GM21619 (cell line): Measurements from ENCODE around the gene ACTRT2.

ENCODE experiments used
- ATAC-seq: cut with Tn5 transposase; IDR thresholded peaks from one replicate; pipeline ENCODE4 v1.9.1; 2021; ENCODE audit not compliant: unreplicated experiment

ACTRT2 gene

DNA sequence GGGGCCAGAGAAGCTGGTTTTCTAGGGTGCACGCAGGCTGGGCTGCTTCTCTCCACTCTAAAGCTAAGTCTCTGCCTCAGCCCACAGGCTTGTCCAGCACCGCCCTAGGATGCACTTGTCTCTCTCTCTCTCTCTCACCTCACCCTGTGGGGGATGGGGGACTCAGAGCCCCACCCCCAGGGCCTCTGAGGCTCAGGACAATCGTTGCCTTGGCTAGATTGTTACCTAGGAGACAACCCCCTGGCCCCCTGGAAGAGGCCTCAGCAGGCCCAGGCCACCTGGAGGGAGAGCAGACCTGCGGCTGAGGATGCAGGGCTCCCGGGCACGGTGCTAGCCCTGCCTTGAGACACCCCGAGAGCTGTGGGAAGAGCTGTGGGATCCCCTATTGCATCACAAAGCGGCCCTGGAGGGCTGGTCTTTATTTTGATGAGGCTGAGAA, at the start of gene ACTRT2:
Gene ACTRT2, plus strand, starts transcription at position 235 of the 439 bp plus-strand sequence. CDS start 220 bp downstream, outside the sequence.
- ATAC-seq = no peak

DNA sequence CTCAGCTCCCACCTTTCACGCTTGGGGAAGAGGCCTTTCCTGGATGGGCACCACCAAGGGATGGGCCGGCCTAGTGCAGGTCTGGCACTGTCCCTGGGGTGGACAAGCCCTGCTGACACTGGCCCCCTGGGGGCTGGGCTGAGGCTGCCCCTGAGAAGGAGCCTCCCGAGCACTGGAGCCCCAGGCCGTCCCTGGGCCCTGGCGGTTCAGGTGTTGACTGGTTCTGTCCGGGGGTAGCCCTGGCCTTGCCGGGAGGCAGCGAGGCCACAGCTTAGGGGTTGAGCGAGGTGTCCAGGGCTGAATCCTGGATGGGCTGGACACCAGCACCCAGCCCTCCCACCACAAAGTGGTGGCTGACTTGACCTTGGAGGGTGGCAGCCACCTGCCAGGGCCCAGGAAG, 49.7 kb upstream of the ACTRT2 start:
- ATAC-seq = no peak

DNA sequence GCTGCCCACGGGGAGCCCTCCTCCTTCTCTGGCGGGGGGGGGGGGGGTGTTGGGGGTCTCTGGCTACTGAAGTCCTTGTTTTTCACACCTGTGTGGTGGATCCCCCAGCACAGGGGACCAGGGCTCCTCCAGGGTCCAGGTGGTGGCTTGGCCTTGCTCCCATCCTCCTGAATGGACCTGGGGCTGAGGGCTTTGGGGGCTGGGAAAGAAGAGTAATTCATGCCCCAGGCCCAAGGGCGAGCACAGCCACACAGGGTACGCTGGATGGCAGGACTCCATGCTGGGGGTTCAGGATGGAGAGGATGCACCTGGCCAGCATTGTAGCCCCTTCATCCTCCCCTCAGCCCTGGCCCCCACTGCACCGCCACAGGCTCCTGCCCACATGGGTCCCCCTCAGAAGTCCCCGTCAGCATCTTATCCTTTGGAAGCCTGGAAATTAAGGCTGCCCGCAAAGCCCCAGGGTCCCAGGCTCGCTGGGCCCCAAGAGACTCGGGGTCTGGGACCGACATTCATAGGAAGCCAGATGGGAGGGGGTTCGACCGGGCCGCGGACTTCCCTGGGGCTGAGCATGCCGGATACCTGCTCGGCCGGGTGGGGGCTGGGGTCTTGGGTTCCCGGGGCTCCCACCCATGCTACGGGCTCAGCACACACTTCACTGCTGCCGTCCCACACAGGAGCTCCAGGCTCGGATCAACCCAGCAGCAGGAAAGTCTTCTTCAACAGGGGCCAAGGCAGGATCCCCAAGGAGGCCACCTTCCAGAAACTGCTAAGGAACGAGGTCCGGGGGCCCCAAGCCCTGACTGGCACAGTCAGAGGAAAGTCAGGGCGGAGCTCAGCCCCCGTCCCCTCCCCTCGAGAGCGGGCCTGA, 49.0 kb upstream of the ACTRT2 start:
- no peak for ATAC-seq

DNA sequence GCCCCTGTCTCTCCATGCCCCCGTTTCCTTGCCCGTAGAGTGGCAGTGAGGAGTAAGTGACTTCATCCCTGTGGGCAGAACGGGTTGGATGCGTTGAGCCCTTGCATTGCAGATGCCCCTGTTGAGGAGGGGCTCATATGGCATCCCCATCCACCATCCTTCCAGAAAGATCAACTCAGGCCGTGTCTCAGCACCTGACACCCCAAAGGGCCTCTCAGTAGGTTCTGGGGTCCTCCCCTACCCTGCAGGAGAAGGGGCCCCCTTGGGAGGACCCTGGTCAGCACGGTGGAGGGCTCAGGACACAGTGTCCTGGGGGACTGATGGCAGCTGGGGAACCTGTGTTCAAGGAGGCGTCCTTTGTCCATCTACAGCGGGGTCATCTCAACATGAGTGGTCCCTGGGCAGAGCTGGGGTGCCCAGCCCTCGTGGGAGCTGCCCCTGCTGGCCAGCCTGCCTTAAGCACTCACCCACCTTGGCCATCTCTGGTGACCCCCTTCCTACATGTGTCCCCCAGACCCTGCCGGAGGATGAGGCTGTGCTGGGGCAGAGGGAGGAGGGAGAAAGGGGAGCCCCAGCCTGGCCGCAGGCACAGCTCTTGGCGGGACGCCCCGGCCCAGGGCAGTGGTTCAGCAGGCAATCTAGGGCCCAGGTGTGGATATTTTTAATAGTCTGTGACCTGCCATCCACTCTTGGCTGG, 48.2 kb upstream of the ACTRT2 start:
- ATAC-seq = no peak

DNA sequence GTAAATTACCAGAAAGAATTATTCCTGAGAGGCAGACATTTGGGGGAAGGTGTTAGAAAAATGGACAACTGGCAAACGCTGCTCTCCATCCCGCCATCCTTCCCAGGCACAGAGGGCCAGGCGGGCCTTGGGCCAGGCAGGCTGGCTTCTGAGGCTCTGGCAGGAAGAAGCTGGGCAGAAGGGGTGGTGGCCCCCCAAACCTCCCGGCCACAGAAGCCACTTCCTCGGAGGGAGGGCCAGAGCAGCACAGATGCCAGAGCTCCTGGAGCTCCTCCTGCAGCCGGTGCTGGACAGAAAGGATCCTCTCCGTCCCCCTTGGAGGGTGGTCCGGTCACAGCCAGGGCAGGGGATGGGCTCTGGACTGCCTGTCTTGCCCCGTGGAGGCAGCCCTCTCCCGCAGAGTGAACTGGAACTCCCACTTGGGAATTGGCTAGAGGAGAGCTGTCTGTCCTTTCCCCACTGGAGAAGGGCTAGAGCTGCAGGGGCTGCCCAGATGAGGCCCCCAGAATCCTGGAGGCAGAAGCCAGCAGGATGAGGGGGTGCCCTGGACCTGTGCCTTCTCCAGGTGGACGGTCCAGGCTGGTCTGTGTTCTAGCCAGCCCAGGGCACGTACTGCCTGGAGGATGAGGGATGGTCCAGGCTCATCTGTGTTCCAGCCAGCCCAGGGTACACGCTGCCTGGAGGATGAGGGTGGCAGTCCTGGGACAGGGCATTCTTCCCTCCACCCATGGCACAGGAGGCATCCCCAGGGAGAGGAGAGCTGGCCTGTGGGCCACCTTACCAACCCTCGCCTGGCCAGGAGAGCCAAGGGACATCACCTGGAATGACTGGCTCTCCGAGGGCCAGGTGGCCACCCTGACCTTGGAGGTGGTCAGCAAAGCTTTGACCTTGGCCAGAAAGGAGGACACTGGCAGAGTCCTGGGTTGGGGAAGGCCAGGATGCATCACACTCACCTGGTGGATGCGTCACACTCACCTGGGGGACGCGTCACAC, 47.4 kb upstream of the ACTRT2 start:
- no peak for ATAC-seq

DNA sequence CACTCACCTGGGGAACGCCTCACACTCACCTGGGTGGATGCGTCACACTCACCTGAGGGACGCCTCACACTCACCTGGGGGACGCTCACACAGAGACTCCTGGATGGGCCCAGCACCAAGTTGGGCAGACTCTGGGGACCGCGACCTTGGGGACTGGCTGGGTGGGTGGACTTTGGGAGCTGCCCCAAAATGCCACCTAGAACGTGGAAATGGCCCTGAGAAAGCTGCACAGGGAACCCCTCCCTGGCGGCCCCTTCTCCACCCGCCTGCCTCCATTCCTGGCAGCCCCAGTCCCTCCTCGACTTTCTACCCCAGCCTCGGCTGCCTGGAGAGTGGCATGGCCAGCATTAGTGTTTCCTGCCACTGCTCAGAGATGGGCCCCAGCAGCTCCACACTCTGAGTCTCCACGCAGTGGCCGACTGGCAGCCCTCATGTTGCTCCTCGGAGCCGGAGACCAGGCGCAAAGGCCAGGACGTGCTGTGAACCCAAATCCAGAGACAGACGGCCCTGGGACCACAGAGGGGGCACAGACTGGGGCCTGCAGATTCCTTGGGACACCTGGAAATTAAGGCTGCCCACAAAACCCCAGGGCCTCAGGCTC, 46.5 kb upstream of the ACTRT2 start:
- ATAC-seq = no peak

DNA sequence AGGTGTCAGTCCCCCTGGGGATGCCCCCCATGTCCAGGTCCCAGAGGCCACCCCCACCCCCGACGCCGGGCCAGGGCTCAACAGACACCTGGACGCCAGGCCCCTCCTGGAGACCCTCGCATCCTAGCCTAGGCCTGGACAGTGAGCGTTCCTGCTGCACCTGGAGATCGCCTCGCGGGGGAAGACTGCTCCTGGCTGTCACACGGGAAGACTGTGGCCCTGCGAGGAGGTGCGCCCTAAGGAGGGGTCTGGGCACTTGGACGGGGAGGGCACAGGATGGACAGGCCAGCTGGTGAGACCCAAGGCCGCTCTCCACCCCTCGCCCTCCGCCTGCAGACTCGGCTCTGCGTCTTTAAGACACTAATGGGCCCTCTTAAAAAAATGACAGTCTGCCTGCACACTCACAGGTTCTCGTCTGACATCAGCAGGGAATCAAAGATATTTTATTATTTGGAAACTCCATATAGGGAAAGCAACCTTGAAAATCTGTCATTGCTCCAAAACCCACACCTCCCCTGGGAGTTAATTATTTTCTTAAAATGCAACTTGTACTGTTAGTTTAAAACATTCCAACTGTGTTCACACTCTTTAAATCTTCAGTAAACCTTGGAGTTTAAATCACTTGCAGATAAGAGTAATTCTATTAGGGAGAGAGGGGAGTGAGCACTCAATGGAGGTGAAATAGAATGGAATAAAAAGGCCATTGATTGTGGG, 45.6 kb upstream of the ACTRT2 start:
- ATAC-seq = no peak

DNA sequence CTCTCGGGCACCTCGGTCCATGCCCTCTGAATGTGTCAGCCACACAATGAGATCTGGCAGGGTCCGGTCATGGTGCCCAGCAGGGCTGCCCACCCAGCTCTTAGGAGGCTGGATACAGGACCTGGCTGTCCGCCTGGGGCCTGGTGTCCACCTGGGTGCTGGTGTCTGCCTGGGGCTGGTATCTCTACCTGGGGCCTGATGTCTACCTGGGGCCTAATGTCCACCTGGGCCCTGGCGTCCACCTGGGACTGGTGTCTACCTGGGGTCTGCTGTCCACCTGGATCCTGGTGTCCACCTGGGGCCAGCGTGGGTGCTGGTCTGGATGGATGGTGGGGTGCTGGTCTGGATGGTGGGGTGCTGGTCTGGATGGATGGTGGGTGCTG, 45.1 kb upstream of the ACTRT2 start:
- ATAC-seq = no peak

DNA sequence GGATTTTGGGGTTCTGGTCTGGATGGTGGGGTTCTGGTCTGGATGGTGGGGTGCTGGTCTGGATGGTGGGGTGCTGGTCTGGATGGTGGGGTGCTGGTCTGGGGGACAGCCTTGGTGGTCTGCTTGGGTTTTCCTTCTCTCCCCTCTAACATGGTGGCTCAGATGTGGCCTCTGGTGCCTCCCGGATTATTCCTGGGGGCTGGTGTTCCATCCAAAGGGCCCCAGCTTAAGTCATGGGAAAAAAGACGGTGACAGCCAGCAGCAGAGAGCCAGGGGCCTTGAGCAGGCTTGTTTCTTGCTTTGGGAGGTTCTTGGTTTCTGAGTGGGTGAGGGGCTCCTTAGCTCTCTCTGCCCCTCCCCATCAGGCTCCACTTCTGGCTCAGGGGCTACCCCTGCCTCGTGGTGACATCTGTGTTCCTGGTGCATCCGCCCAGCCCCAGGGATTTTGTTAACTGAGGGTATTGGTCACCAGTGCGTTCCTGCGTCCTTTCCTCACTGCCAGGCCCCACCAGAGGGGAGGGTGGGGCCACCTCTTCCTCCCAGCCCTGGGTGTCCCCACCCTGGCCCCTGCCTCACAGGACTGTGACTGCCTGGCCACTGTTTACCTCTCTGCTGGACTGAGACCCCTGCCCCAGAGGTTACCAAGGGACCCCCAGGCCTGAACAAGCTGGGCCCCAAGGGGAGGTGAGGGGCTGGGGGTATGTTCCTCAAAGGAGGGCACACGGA, 43.2 kb upstream of the ACTRT2 start:
- ATAC-seq = no peak

DNA sequence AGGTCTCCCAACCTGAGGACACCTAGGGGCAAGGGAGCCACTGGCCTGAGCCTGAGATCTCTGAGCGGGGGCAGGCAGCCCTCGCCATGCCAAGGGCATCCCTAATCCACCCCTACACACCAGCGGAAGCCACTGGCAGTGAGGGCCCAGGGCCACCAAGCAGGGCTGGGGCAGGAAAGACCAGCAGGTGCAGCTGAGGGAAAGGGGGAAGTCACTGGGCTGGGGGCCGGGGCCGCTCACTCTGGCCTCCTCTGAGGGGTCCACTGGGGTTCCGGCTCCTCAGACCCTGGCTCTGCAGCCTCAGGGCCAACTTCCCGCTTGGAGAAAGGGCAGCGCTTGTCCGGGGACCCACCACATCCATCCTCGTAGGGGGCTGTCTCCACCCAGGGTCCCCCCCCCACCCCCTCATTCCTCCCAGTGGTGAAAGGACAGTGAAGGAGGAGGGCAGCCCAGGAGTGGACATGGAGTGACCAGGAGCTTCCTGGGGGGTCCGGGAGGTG, 42.5 kb upstream of the ACTRT2 start:
- no peak for ATAC-seq

DNA sequence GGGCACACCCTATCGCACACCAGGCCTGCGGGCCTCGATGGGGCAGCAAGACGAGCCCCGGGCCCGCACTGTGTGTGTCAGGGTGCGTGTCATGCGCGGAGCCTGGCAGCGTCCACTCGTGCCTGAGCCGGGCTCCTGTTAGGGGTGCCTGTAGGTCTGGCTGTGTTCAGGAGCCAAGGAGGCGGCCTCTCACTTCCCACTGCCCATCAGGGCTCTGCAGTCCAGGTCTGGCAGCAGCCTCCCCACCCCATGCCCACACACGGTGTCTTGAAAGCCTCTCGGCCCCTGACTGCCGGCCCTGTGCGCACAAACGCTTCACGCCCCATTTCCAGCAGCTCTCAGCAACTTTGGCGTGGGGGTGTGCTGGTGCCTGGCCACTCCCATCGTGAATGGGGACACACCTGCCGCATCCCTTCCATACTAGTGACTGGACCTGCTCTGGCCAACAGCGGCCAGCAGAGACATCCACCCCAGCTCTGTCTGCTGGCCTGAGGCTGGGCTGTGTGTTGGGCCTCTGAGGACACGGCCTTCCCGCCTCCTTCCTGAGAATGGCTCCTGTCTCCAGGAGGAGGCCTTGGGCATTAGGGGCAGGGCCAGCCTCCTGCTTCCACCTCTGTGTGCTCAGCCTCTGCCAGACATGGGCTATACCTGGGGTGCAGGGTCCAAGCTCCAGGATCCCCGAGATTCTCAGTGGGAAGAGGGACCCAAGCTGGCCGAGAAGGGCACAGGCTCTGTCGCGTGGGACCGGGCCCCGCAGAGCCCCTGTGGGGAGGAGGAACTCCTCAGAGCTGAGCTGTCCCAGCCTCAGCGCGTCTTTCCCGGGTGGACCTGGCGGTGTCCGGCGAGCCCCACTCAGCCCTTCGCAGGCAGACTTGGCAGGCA, 41.8 kb upstream of the ACTRT2 start:
- no peak for ATAC-seq

DNA sequence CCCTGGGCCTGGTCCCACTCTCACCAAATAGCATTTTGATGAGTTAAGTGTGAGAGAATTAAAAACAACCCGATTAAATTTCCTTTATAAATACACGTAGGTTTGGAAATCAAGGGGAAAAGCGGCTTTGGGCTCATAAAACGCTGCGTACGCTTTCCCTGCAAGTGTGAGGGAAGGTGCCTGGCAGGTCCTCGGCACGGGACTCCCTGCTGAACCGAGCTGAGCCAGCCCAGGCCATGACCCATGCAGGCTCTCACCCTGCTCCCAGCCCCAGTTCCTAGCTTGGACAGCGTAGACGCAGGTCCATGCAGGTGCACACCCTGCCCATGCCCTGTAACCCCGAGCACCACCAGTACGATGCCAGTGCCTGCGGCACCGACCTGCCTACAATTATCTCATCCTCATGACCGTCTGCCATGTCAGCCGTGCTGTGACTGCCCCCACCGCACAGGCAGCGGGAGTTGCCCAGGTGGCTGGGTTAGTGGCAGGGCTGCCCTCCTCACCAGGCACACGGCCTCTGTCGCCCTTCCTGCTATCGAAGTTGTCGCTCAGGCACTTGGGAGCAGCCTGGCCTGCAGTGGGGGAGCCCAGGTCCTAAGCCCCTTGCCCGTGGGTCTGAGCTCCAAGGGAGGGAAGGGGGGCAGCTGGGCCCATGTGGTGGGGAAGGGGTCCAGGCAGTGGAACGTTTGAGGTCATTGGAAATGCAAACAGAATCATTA, 41.0 kb upstream of the ACTRT2 start:
- ATAC-seq = no peak

DNA sequence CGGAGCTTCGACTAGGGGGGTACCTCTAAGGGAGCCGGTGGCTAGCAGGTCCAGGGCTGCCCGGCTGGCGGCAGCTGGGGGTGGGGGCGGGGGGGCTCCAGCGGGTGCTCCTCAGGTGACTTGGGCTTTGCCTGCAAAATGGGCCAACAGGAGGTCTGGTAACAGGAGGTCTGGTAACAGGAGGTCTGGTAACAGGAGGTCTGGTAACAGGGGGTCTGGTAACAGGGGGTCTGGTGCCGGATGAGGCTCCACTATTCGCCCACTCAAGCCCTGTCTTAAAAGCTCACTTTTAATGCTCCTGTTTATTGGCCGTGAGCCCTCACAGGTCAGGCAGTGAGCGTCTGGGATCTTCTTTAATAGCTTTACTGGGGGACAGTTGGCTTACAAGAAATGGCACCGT, 40.4 kb upstream of the ACTRT2 start:
- no peak for ATAC-seq

DNA sequence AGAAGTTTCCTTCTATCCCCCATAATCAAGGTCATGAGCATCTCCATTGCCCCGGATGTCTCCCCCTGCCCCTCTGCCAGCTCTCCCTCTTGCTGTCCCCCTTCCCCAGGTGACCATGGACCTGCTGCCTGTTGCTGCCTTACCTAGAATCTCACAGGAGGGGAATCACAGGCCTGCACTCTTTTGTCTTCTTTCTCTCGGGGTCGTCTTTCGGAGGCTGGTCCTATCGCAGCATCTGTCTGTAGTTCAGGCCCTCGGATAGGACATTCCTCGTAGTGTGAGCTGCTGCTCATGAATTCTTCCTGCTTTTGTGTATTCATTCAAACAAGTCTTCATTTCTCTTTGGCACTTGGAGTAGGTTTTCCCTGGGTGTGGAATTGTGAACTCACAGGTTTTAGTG, 39.9 kb upstream of the ACTRT2 start:
- ATAC-seq = no peak

DNA sequence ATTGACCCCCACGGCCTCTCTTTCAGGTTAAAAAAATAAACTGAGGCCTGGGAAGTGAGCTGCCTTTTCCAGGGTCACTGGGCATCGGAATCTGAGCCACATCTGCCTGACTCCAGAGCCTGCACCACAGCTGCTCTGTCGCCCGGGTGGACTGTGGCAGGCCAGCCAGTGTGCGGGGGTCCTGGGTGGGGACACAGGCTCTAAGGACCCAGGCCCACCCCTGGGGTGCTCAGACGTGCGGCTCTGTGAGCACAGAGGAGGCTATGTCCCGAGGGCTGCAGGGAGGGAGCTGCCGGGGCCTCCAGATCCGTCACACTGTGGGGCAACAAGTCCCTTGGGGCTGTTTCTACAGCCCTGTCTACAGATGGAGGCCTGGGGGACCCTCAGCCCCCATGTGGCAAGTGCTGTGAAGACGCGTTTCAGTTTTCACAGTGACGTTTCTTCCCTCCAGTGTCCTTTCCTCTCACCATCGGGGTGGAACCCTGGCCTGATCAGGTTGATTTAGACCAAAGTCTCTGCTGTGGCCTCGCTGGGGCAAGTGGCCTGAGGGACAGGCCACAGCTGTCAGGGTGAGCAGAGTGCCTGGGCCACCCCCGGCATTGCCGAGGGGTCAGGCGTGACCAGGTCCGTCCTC, 39.2 kb upstream of the ACTRT2 start:
- no peak for ATAC-seq

DNA sequence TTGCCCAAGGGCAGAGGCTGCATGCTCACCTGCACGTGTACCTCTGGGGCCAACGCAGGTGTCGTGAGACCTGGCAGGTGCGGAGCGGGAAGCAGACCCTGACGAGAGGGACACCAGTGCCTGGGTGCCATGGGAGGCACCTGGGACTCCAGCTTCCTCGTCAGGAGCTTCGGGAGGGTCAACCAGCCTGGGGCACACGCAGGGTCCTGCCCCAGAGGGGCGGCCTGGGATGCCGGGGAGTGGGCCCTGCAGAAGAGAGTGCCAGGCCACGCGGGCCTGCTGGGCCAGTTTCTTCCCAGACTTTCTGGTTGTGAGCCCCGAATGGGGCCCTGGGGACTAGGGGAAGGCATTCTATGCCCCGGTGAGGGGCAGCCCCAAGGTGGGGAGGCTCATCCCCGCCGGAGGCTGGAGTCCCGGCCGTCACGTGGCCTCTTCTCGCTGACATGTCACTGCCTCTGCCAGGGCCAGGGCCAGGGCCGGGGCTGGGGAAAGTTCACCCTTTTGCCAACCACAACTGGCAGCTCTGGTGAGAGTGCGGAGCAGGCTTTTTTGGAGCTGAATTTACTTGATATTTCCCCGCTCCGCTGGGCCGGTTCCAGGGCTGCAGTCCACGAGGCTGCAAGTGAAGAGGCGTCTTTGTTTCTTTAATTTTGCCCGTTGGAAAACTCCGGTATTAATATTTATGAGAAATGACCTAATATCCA, 38.5 kb upstream of the ACTRT2 start:
- ATAC-seq = no peak

DNA sequence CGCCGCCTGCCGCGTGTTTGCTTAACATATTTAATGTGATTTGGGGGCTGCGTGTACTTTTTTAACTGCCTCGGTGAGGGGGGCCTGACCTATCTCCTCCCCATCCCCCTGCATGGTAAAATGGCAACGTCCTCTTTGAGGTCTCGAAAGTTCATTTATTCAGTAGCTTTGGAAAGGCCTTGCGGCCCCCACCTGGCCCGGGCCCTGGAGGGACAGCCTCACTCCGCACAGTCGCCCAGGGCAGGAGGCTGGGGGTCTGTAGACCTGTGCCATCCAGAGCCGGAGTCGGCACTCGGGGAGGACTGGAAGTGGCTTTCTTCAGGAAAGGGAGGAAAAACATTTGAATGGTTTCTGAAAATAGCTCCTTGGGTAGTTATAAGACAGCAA, 38.0 kb upstream of the ACTRT2 start:
- no peak for ATAC-seq
